ENCODE data around the gene LIAS.

Gene LIAS

GRCh38 chr4:39427520-39428114 lies 31.2 kb upstream of the LIAS start:
- in situ Hi-C loops (cut with MboI; ENCODE audit: low sequenced_read_pairs, unreplicated experiment): no loop called here

DNA sequence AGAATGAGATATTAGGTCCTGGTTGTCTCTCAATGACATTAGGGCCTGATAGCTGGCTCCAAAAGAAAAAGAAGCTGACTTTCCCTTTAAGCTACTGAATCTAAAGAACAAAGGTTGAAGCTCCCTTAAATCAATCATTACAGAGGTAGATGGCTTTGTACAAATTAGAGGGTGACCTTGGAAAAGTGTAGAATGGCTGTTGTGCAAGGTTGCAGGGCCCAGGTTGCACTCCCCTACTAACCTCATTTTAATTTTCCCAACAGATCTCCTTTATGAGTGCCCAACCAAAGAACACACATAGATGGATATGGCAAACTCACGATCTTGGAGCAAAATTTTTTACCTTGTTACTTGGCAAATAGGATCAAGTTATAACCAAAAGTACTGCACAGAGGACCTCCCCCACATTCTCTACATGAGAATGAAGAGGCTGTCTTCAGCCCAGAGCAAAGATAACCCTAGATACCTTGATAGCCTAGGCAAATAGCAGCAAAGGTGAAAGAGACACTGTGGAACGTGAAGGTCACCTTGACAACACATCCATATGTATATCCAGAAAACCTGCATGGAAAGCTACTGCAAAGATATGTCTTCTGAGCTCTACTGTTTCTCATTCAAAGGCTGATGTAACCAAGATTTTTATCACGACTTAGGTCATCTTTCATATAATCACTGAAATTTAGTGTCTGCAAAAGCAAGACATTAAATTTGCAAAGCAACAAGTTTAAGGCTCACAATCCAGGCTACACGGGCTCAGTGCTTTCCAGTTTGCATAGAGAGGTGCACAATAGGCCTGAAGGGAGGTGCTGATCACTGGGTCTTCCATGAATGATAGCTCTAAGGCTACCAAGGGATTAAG lies 29.2 kb upstream of the LIAS start:
- TF ChIP-seq, protein P1, sequence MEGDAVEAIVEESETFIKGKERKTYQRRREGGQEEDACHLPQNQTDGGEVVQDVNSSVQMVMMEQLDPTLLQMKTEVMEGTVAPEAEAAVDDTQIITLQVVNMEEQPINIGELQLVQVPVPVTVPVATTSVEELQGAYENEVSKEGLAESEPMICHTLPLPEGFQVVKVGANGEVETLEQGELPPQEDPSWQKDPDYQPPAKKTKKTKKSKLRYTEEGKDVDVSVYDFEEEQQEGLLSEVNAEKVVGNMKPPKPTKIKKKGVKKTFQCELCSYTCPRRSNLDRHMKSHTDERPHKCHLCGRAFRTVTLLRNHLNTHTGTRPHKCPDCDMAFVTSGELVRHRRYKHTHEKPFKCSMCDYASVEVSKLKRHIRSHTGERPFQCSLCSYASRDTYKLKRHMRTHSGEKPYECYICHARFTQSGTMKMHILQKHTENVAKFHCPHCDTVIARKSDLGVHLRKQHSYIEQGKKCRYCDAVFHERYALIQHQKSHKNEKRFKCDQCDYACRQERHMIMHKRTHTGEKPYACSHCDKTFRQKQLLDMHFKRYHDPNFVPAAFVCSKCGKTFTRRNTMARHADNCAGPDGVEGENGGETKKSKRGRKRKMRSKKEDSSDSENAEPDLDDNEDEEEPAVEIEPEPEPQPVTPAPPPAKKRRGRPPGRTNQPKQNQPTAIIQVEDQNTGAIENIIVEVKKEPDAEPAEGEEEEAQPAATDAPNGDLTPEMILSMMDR (IDR thresholded peaks at IDR 0.05; ENCODE audit: borderline replicate concordance, control extremely low read depth, extremely low read depth, insufficient read depth, missing control alignments): no peak
- in situ Hi-C loops (cut with MboI; ENCODE audit: low sequenced_read_pairs, unreplicated experiment): no loop called here
- no peak for DNase-seq (ENCODE audit: low spot score)

More at GRCh38 chr4:39427520-39428114, 31.2 kb upstream of the LIAS start:
- DNase-seq (ENCODE audit: low spot score): no peak
- TF ChIP-seq, protein P1 (IDR thresholded peaks at IDR 0.05; ENCODE audit: borderline replicate concordance, control extremely low read depth, extremely low read depth, insufficient read depth, missing control alignments): no peak

DNA sequence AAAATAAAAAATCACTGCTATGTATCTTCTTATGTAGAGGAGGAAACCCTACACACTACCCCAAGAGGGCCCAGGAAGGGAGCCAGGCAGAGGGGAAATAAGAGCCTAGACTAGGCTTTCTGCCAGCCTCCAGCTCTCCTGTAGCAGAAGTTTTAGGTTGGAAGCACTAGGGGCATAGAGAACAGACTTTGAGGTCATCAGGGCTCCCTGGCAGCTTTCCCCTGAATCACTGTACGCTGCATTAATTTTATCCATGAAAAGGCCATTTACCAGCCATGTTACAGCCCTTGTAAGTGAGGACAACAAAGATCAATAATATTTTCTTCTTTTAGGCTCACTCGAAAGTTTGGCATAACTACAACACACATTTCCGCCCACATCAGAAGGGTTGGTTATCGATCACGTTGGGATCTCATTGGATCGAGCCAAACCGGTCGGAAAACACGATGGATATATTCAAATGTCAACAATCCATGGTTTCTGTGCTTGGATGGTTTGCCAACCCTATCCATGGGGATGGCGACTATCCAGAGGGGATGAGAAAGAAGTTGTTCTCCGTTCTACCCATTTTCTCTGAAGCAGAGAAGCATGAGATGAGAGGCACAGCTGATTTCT lies 24.9 kb upstream of the LIAS start:
- no peak for DNase-seq (ENCODE audit: low spot score)
- in situ Hi-C loops (cut with MboI; ENCODE audit: low sequenced_read_pairs, unreplicated experiment): no loop called here
- TF ChIP-seq, protein P1 (IDR thresholded peaks at IDR 0.05; ENCODE audit: borderline replicate concordance, control extremely low read depth, extremely low read depth, insufficient read depth, missing control alignments): no peak

- TF ChIP-seq, protein P1 (IDR thresholded peaks at IDR 0.05; ENCODE audit: borderline replicate concordance, control extremely low read depth, extremely low read depth, insufficient read depth, missing control alignments): no peak
- in situ Hi-C loops (cut with MboI; ENCODE audit: low sequenced_read_pairs, unreplicated experiment): no loop called here
- no peak for DNase-seq (ENCODE audit: low spot score)
These were observed 22.9 kb upstream of the LIAS start for GRCh38 chr4:39435659-39436563.

- in situ Hi-C loops (cut with MboI; ENCODE audit: low sequenced_read_pairs, unreplicated experiment): loop anchor here (10.0 kb wide), 1 partner anchor 537 kb away; no protein-coding TSS in a partner anchor
- TF ChIP-seq, protein P1 (IDR thresholded peaks at IDR 0.05; ENCODE audit: borderline replicate concordance, control extremely low read depth, extremely low read depth, insufficient read depth, missing control alignments): no peak
- no peak for DNase-seq (ENCODE audit: low spot score)
These were observed 17.3 kb upstream of the LIAS start for GRCh38 chr4:39441593-39441992.

- in situ Hi-C loops (cut with MboI; ENCODE audit: low sequenced_read_pairs, unreplicated experiment): loop anchor here (10.0 kb wide), 1 partner anchor 538 kb away; no protein-coding TSS in a partner anchor
- TF ChIP-seq, protein P1 (IDR thresholded peaks at IDR 0.05; ENCODE audit: borderline replicate concordance, control extremely low read depth, extremely low read depth, insufficient read depth, missing control alignments): no peak
- no peak for DNase-seq (ENCODE audit: low spot score)
These were observed 15.9 kb upstream of the LIAS start for GRCh38 chr4:39442998-39443397.

Measured in GM13976 (cell line).